ENCODE results near the gene ANXA11. TPM values are rescaled to one million over a fixed set of nuclear protein-coding genes. Genes with fewer than 3 reads are reported as not detected.
"Not testable (repeated sequence)": the region's sequence is repeated elsewhere in the genome, so short reads cannot be mapped to it uniquely, and the experiment has no call there.

ANXA11 gene
- total and polyA plus RNA-seq, 3 donors from 2014 or later, result 46.5 to 116 (median 64.0) TPM

- no peak for DNase-seq
- TF ChIP-seq POLR2A (IDR thresholded peaks at IDR 0.05) (no peak), CTCF (IDR thresholded peaks at IDR 0.05) (no peak)
- intact Hi-C loops (cut with DNase I; ENCODE audit: low total_unique reads), result loop anchor here (10.0 kb wide), 1 partner anchor 50 kb away; no protein-coding TSS in a partner anchor
- peak overlapping the region; percentile 79 to 95 for H3K4me3 ChIP-seq
- H3K36me3 ChIP-seq (ENCODE audit: low read depth, missing control alignments), result no peaks in the 10 kb centered on the region
- H3K4me1 ChIP-seq, result peaks cover 29% of the 10 kb centered on the region
- no peaks in the 10 kb centered on the region for H3K27me3 ChIP-seq
- peak overlapping the region; percentile 88 to 95 for H3K27ac ChIP-seq
- H3K9me3 ChIP-seq, result no peaks in the 10 kb centered on the region
- WGBS, 2 donors, result 0 to 2% methylated on average over 8 to 21 of the region's 66 CpGs
These were observed 460 bp downstream of the ANXA11 start for GRCh38 chr10:80204677-80205476.

- TF ChIP-seq POLR2A (IDR thresholded peaks at IDR 0.05) (no peak), CTCF (IDR thresholded peaks at IDR 0.05) (no peak)
- H3K9me3 ChIP-seq, result no peaks in the 10 kb centered on the region
- H3K27me3 ChIP-seq, result no peaks in the 10 kb centered on the region
- no peak for DNase-seq
- H3K4me1 ChIP-seq, result peaks cover 36% of the 10 kb centered on the region
- H3K4me3 ChIP-seq, result peak overlapping the region; percentile 79 to 95
- H3K36me3 ChIP-seq (ENCODE audit: low read depth, missing control alignments), result no peaks in the 10 kb centered on the region
- WGBS, 2 donors, result 15 to 34% methylated on average over 11 of the region's 11 CpGs
- H3K27ac ChIP-seq, result peak overlapping the region; percentile 88 to 95
- intact Hi-C loops (cut with DNase I; ENCODE audit: low total_unique reads), result loop anchor here (10.0 kb wide), 1 partner anchor 49 kb away; no protein-coding TSS in a partner anchor
These were observed 1.3 kb downstream of the ANXA11 start for GRCh38 chr10:80203835-80204676.

GRCh38 chr10:80202934-80203834 is 2.2 kb downstream of the ANXA11 start:
- no peak for TF ChIP-seq POLR2A (IDR thresholded peaks at IDR 0.05)
- no peak for TF ChIP-seq CTCF (IDR thresholded peaks at IDR 0.05)
- H3K27me3 ChIP-seq, result no peaks in the 10 kb centered on the region
- intact Hi-C loops (cut with DNase I; ENCODE audit: low total_unique reads), result loop anchor here (10.0 kb wide), 1 partner anchor 48 kb away; no protein-coding TSS in a partner anchor
- no peak overlapping the region for H3K4me3 ChIP-seq
- 59 to 62% methylated on average over 13 to 14 of the region's 14 CpGs for WGBS, 2 donors
- no peaks in the 10 kb centered on the region for H3K9me3 ChIP-seq
- no peaks in the 10 kb centered on the region for H3K36me3 ChIP-seq (ENCODE audit: low read depth, missing control alignments)
- peak; percentile 74 for DNase-seq
- peak overlapping the region; percentile 9 to 95 for H3K27ac ChIP-seq
- H3K4me1 ChIP-seq, result peaks cover 40% of the 10 kb centered on the region

GRCh38 chr10:80202530-80202929 is 2.8 kb downstream of the ANXA11 start:
- not testable (repeated sequence) for H3K36me3 ChIP-seq (ENCODE audit: low read depth, missing control alignments); H3K4me3 ChIP-seq; DNase-seq; H3K27ac ChIP-seq; H3K27me3 ChIP-seq; H3K9me3 ChIP-seq
- H3K4me1 ChIP-seq, result peaks cover 40% of the 10 kb centered on the region
- WGBS, 2 donors, result 74 to 84% methylated on average over 6 of the region's 6 CpGs
- intact Hi-C loops (cut with DNase I; ENCODE audit: low total_unique reads), result loop anchor here (10.0 kb wide), 1 partner anchor 48 kb away; no protein-coding TSS in a partner anchor

All from testis (tissue), 3 donors.